IPS DF 6.9 (cell line): ENCODE data around the gene EFCAB8.
A peak's percentile ranks its signal among the peaks of the same experiment; 100 is the strongest.

Experiments used
- DNase-seq: peaks from one replicate; pipeline ENCODE4 v3.0.0-alpha.2; 2013; ENCODE audit warnings: low read depth, low spot score
- H3K27ac ChIP-seq: one replicate; pipeline ENCODE4 v1.5.1; 2013; ENCODE audit warnings: low read length, control low read depth
- H3K27me3 ChIP-seq: 2 replicates; pipeline ENCODE4 v1.6.1; 2013; ENCODE audit warnings: mild to moderate bottlenecking, low read length; ENCODE audit not compliant: control insufficient read depth, insufficient read depth
- H3K36me3 ChIP-seq: 2 replicates; pipeline ENCODE4 v1.6.1; 2013; ENCODE audit warnings: low read length; ENCODE audit not compliant: control insufficient read depth, insufficient read depth
- H3K4me1 ChIP-seq: 2 replicates; pipeline ENCODE4 v1.6.1; 2013; ENCODE audit warnings: low read length; ENCODE audit not compliant: control insufficient read depth, insufficient read depth
- H3K4me3 ChIP-seq: 2 replicates; pipeline ENCODE4 v1.5.1; 2013; ENCODE audit warnings: mild to moderate bottlenecking, low read length
- H3K9me3 ChIP-seq: 2 replicates; pipeline ENCODE4 v1.6.1; 2013; ENCODE audit warnings: low read length, inconsistent platforms; ENCODE audit not compliant: control insufficient read depth, insufficient read depth
- WGBS: extraction: QIAGEN DNeasy Blood & Tissue Kit; methylation state at CpG from one replicate; pipeline ENCODE4 v1.1.7; 2013; ENCODE audit warnings: mixed read lengths, missing lambda C conversion rate; ENCODE audit not compliant: insufficient read length, insufficient coverage; 5-methylcytosine and 5-hydroxymethylcytosine counted together

EFCAB8 gene

DNA sequence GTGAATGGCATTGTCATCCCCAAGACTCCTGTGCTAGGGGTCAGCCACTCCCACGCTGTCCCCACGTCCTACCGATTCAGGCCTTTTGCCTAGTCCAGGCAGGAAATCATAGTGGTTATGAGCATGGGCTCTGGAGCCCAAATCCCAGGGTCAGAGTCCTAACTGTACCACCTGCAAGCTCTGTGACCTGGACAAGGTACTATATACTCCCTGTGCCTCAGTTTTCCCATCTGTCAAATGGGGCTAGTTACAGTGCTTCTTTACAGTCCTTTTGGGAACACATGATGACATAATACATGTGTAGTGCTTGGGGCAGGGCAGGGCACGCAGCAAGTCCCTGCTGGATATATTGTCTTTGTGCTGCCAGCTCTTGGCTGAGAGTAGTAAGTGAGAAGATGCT is 27.2 kb downstream of the EFCAB8 start:
- Histone ChIP-seq H3K27me3 (no peaks in the 10 kb centered on the region), H3K27ac (no peak overlapping the region), H3K36me3 (no peaks in the 10 kb centered on the region), H3K4me3 (no peak overlapping the region), H3K9me3 (no peaks in the 10 kb centered on the region), H3K4me1 (peaks cover 2% of the 10 kb centered on the region)
- WGBS, result no CpG with 5 or more reads among the region's 4 CpGs
- no peak for DNase-seq

DNA sequence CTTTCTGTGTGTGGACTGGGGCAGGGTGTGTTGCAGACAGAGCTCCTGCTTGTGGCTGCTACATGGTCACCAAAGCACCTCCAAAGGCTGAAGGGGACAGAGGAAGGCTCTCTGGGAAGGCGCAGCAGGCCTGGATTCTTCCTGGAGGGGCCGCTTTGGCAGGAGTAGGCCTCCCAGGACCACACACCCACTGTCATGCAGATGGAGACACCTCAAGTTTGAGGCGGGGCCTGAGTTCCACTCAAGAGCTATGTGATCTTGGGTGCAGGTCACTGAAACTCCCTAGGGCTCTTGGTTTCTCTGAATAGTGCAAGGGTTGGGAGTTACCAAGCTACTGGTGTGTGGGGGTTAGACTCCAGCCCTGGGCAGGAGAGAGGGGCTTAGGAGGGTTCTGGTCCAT is 27.9 kb downstream of the EFCAB8 start:
- DNase-seq, result no peak
- H3K27me3 ChIP-seq, result no peaks in the 10 kb centered on the region
- H3K4me3 ChIP-seq, result no peak overlapping the region
- H3K9me3 ChIP-seq, result no peaks in the 10 kb centered on the region
- no CpG with 5 or more reads among the region's 3 CpGs for WGBS
- peaks cover 2% of the 10 kb centered on the region for H3K4me1 ChIP-seq
- no peak overlapping the region for H3K27ac ChIP-seq
- no peaks in the 10 kb centered on the region for H3K36me3 ChIP-seq

DNA sequence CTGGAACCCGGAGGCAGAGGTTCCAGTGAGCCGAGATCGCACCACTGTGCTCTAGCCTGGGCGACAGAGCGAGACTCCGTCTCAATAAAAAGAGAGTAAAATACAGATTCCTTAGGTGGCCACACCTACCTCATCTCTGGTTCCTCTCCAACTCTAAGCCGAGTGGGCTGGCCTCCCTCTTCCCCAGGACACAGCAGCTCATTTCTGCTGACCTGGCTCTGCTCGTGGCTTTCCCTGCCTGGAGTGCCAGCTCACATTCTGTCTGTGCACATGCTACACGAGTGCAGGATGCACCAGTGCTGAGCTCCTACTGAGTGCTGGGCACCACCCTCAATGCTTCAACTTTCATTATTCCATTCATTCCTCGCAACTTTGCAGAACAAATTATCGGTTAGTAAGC is 28.8 kb downstream of the EFCAB8 start:
- Histone ChIP-seq H3K4me1 (peaks cover 2% of the 10 kb centered on the region), H3K27me3 (no peaks in the 10 kb centered on the region), H3K4me3 (no peak overlapping the region), H3K36me3 (no peaks in the 10 kb centered on the region), H3K27ac (no peak overlapping the region), H3K9me3 (no peaks in the 10 kb centered on the region)
- WGBS, result no CpG with 5 or more reads among the region's 11 CpGs
- DNase-seq, result no peak

DNA sequence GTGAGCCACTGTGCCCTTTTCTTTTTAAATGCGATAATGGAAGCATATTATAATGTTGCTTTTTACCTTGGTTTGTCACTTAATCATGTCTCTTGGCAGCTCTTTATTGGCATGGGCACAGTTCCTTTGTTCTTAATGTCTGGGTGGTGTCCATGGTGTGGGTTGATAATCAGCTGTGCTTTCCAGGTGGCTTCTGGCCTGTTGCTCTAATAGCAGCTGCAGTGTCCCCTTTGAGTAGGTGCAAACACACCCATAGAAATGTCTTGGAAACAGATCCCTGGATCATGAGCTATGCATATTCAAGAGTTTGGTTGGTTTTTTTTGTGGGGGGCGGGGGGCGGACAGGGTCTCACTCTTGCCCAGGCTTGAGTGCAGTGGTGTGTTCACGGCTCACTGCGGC is 29.9 kb downstream of the EFCAB8 start:
- DNase-seq, result no peak
- Histone ChIP-seq H3K9me3 (no peaks in the 10 kb centered on the region), H3K27me3 (no peaks in the 10 kb centered on the region), H3K4me1 (peaks cover 2% of the 10 kb centered on the region), H3K36me3 (no peaks in the 10 kb centered on the region), H3K4me3 (no peak overlapping the region), H3K27ac (no peak overlapping the region)
- no CpG with 5 or more reads among the region's 5 CpGs for WGBS

DNA sequence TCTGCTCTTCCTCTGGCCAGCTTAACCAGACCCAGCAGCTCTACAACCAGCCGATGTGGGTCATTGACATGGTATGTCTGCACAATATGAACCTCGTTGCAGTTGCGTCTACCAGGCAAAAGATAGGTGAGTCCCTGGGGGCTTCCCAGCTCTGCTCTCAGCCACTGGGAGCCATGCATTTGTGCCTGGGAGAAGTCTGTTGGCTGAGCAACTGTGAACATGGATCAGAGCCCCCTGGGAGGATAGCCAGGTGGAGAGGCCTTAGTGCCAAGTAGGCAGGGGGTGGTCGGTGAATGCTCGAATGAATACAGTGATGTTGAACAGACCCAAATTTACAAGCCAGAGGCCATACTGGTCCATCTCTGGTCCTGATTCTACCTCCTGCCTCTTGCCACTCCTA is 30.6 kb downstream of the EFCAB8 start:
- Histone ChIP-seq H3K36me3 (no peaks in the 10 kb centered on the region), H3K4me3 (no peak overlapping the region), H3K9me3 (no peaks in the 10 kb centered on the region), H3K4me1 (peaks cover 3% of the 10 kb centered on the region), H3K27me3 (no peaks in the 10 kb centered on the region), H3K27ac (no peak overlapping the region)
- no CpG with 5 or more reads among the region's 5 CpGs for WGBS
- no peak for DNase-seq

DNA sequence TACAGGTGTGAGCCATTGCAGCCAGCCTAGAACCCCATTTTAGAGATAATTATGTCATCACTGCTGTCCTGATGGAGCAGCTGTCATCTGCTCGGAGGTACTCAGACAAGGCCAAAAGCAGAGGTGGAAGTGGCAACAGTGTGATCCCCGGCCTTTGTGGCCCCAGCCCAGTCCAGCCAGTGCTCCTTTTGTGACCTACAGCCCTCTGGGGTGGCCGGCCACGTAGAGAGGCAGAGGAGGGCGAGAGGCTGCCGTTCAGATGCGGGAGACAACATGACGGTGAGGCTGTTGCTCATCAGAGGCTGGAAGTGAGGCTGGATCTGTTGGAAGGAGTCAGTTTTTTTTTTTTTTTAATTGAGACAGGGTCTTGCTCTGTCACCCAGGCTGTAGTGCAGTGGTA is 32.8 kb downstream of the EFCAB8 start:
- DNase-seq, result no peak
- Histone ChIP-seq H3K27me3 (no peaks in the 10 kb centered on the region), H3K4me3 (no peak overlapping the region), H3K36me3 (no peaks in the 10 kb centered on the region), H3K27ac (no peak overlapping the region), H3K4me1 (peaks cover 2% of the 10 kb centered on the region; the same call in 1 of the 2 replicates), H3K9me3 (no peaks in the 10 kb centered on the region)
- WGBS, result no CpG with 5 or more reads among the region's 8 CpGs

DNA sequence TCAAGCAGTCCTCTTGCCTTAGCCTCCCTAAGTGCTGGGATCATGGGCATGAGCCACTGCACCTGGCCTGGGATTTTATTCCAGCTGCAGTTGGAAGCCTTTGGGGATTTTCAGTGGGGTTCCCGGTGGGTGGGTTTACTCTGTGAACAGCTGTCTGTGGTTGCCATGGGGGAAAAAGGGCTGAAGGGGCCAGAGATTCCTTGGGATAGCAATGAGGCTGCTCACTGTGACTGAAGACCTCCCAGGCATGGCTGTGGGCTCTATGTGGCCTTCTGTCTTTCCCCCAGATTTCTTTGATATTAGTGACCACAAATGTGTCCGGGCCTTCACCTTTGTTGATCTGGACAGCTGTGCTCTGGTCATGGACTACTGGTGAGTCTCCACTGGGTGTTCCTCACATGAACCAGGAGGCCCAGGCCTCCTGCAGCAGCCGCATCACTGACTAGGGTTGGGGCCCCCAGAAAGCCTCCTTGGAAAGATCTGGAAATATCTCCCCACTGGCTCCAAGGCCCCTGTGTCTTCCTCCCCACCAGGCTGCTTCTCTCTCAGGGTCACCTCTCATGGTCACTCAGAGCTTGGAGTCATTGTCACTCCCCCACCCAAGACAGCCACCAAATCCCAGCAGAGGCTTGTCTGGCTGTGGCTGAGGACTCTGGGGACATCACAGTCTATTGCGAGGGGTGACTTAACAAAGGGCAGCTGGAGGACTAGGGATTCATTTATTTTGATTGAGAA is 33.4 kb downstream of the EFCAB8 start:
- no peak for DNase-seq
- Histone ChIP-seq H3K36me3 (no peaks in the 10 kb centered on the region), H3K4me1 (0 out of 2 replicates have a peak, but pooled peaks cover 1% of the 10 kb centered on the region), H3K4me3 (no peak overlapping the region), H3K27ac (no peak overlapping the region), H3K27me3 (no peaks in the 10 kb centered on the region), H3K9me3 (no peaks in the 10 kb centered on the region)
- no CpG with 5 or more reads among the region's 4 CpGs for WGBS

DNA sequence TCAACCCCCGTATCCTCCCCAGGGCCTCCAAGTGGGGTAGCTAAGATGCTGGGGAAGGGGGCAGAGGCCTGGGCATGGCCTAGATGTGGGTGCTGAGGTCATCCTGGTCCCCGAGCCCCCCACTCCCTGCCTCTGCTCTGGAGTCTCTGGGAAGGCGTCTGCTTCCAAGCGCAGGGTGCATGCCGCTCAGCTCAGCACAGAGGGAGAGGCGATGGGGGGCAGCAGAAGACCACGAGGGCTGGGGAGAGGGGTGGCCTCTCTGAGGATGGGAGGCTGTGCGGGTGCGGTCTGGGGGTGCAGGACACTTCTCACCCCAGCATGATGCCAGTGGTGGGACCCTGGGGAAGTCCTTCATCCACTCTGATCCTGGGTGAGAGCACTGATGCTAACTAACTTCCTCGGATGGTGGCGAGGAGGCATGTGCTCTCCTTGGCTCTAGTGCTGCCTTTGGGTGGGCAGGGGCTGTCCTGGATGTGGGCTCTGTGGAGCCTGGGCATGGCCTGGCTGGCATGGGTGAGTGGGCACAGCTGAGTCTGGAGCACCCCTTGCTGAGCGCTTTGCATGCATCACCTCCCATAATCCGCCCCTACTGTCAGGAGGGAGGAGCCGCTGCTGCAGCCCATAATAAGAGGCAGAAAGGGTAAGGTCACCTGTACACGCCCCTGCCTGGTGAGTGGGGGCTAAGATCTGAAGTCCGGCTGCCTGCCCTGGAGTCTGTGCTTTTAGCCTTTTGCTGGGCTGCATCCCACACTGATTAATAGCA is 34.7 kb downstream of the EFCAB8 start:
- Histone ChIP-seq H3K9me3 (no peaks in the 10 kb centered on the region), H3K27ac (no peak overlapping the region), H3K27me3 (no peaks in the 10 kb centered on the region), H3K36me3 (no peaks in the 10 kb centered on the region), H3K4me3 (no peak overlapping the region), H3K4me1 (0 out of 2 replicates have a peak, but pooled peaks cover 1% of the 10 kb centered on the region)
- no CpG with 5 or more reads among the region's 16 CpGs for WGBS
- DNase-seq, result no peak

DNA sequence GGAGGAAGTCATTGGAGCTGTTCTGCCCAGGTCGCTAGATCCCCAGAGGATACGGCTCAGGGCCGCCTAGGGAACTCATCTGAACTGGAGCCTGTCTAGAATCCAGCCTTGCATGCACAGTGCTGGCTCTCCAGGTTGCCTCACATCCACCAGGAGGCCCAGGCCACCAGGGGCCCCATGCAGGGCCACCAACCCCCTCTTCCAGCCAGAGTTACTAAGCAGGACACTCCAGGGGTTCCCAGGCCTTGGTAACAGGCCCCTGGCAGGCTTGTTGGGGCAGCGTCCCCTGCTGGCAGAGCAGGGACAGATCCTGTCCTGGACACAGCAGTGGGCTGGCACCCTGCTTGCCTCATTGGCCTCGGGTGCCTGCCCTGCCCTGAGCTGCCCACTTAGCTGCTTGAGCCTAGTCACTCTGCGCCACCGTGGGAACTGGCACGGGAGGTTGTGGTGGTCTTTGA is 35.3 kb downstream of the EFCAB8 start:
- no peak overlapping the region for H3K4me3 ChIP-seq
- no peaks in the 10 kb centered on the region for H3K9me3 ChIP-seq
- no peaks in the 10 kb centered on the region for H3K36me3 ChIP-seq
- no CpG with 5 or more reads among the region's 8 CpGs for WGBS
- no peak overlapping the region for H3K27ac ChIP-seq
- peak; percentile 61 for DNase-seq
- 0 out of 2 replicates have a peak, but pooled peaks cover 1% of the 10 kb centered on the region for H3K4me1 ChIP-seq
- H3K27me3 ChIP-seq, result no peaks in the 10 kb centered on the region

DNA sequence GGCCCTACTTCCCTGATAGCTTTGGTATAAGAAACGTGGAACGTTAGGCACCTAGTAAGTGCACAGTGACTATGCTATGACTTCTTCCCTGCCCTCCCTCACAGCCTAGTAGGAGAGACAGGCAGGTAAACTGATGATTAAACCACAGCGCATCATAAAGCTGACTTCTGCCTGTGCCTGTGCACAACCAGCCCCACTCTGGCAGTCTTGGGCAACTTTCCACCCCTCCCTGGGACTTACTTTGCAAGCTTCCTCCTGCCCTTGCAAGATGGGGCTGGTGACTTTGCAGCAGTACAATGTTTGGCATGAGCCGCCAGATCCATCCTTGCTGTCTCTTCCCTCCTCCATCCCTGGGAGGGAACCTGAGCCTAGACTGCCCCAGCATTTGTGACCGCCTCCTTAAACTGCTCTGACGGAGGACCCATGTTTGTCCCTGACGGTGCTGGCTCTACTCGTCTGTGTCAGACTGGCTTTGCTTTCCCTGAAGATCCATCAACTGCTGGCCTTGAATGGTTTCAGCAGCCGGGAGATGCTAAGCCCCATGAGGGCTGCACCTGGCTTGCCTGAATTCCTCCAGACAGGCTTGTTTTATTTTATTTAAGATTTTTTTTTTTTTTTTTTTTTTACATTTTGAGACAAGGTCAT is 36.1 kb downstream of the EFCAB8 start:
- H3K36me3 ChIP-seq, result no peaks in the 10 kb centered on the region
- no peak overlapping the region for H3K27ac ChIP-seq
- DNase-seq, result no peak
- no CpG with 5 or more reads among the region's 9 CpGs for WGBS
- H3K4me3 ChIP-seq, result no peak overlapping the region
- 0 out of 2 replicates have a peak, but pooled peaks cover 1% of the 10 kb centered on the region for H3K4me1 ChIP-seq
- no peaks in the 10 kb centered on the region for H3K9me3 ChIP-seq
- no peaks in the 10 kb centered on the region for H3K27me3 ChIP-seq
